TTC549 (cell line): ENCODE measurements around the gene DSTN.

Source experiments
- FAIRE-seq: peaks from 2 replicates; lab custom pipeline; 2012; peaks lifted over from hg19 to GRCh38; lab: Jason Lieb, UNC

Gene DSTN

DNA sequence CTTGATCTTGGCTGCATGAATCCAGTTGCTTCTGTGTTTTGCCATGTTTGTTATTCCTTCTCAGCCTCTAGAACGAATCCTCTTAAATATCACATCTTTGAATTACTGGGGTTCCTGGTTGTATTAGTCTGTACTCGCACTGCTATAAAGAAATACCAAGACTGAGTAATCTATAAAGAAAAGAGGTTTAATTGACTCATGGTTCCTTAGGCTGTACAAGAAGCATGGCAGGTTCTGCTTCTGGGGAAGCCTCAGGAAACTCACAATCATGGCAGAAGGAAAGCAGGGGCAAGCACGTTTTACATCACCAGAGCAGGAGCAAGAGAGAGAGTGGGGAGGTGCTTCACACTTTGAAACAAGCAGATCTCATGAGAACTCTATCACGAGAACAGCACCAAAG lies 20.7 kb upstream of the DSTN start:
- FAIRE-seq: no peak

DNA sequence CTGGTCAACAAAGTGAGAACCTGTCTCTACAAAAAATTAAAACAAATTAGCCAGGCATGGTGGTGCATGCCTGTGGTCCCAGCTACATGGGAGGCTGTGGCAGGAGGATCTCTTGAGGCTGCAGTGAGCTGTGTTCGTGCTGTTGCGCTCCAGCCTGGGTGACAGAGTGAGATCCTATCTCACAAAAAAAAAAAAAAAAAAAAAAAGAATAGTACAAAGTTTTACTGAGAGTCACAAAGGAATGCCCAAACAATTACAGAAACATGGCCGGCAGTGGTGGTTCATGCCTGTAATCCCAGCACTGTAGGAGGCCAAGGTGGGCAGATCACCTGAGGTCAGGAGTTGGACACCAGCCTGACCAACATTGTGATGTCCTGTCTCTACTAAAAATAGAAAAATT lies 14.8 kb upstream of the DSTN start:
- FAIRE-seq: no peak

DNA sequence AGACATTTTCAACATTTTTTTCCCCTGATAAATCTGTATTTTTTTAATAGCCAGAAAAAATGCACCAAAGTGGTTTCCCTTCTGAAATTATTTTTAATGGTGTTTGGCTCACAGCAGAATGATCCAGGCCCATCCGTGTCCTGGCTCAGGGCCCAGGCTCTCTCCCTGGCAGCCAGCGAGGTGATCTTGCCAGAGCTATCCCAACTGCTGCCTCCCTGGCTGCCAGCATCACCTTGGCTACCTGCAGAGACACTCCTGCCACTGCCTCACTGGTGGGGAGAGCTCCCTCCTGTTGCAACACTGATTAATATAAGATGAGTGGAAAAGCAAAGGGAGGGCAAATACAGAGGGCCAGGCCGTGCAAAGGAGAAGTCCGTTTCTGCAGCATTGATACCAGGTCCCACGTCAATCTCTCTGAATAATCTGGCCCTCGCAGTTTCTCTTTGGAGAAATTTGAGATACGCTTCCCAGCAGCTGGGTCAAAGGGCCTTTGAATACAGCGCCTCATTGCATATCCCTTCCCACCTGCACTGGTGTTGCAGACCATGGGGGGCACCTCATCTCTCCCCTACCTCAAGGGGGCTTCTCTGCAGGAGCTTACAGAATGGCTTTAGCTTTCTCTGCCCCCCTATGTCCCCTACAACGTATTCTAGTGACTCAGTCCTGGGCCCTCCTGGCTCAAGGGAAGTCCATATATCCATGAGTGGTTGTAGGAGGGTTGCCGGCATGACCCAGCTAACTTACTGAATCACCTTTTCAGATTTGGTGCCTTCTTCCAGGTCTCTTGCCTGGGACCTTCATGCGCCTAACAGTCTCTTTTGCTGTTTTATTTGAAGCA lies 12.8 kb upstream of the DSTN start:
- FAIRE-seq: no peak

DNA sequence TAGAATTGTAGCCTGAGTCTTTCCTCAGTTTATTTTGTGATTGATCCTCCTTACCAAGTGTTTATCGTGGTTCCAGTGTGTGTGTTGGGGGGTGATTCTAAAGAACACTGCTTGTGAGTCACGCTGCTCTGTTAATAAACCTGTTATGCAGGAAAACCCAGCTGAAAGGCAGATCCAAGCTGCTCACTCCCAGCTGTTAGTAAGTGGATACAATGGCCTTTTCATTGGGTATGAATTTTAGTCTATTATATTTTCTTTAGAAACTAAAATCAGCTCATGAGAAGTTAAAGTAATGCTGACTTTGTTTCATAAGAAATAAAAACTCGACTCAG lies 12.2 kb upstream of the DSTN start:
- FAIRE-seq: no peak

DNA sequence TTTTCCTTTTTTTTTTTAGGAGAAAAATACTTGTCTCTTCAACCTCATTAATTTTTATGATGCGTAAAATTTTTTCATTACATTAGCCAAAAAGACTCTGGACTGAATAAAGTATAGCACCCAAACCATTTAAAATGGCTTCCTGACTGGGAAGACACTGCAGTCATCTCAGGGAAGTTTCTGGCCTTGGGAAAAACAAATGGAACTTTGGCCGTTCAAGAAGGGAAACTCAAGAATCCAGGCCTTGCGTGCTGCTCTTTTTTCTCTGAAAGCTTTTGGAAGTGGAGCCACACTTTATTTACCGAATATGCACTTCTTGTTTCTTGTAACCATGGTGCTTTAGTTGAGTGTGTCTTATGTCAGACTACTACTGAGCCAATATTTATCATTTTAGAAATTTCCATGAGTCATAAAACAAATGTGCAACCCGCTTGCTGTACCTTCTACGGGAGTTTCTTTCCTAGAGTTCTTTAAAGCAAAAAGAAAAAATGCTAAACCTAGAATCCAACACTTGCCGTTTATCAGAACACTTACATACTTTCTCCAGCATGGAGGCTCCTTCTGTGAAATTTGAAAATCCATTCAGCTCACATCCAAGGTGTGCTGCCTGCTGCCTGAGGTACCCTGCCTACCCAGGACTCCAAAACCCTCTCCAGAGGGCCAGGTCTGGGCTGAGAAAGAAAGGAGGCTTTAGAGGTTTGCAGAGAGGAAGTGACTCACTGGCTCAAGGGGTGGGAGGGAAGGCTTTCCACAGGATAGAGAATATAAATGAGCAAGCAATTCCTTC lies 11.5 kb upstream of the DSTN start:
- no peak for FAIRE-seq

DNA sequence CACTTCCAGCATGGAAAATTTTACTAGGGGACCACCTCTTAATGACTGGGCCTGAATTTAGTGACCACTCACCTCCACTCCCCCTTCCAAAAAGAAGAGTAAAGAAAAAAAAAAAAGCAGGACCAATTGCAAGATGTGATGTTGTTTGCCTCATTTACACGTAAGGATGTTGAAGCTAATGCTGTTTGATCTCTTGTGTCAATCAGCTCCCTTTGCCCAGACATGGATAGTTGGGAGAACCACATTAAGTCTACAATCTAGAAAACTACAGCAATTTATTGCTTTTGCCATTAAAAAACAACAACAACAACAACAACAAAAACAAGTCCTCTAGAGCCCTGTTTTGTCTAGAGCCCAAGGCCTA lies 11.0 kb upstream of the DSTN start:
- no peak for FAIRE-seq

DNA sequence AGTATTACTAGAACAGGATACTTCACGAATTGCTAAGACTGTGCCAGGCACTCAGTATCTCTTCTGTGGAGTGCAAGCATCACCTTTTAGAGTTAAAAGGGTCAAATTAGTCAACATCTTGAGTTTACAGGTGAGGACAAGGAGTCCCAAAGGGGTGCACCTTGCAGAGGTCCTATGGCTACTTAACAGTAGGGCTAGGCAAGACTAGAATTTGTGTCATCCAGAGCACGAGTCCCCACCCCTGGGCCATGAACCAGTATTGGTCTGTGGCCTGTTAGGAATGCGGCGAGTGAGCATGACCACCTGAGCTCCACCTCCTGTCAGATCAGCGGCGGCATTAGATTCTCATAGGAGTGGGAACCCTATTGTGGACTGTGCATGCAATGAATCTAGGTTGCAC lies 10.5 kb upstream of the DSTN start:
- FAIRE-seq: no peak

DNA sequence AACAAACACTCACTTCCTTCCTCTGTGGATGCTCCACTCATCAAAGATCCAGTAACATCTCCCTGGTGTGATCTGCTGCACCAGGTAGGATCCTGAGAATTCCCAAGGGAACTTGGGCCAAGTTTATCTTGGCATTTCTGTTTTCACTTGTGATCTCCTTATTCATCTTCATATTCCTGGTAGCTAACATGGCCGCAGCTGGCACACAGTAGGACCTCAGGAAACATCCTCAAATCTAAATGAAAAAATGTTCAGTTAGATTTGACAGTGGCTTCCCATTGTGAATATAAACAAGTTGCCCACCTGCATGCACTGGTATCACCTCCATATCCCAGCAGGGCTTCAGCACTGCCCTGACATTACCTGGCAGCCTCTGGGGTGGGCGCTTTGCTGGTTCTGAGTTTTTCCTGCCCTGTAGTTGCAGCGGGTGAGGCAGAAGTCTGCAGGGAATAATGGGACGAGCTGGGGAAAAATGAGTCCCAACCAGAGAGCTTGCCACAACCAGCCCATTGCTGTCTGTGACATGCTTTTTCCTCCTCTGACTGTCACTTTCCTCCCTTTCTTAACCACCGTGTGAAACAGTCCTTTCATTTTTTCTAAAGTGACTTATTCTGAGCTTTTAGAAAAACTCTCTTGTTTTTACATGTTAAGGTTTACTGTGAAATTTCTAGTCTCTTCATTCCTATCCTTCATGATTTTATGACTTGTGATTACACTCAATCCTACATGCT lies 9.4 kb upstream of the DSTN start:
- FAIRE-seq: no peak

DNA sequence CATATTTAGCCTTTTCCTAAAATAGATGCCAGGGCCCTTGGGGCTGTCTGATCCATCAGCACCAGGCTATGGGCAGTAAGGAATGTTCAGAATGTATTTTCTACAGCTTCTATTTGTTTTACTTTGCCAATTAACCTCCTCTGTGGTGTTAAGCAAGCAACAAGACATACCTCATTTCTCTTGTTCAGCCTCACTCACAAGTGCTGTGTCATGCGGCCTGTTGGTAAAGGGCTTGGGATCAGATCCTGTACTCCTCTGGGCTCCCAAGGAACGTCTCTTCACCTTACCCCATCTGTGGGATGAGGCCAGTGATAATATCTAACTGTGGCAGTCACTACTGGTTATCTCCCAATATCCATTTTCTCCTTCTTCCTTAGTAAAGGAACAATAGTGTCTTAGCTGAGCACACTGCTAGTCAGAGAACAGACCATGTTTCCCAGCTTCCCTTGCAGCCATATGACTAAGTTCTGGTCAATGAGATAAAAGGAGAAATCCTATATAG lies 7.0 kb upstream of the DSTN start:
- FAIRE-seq: no peak

DNA sequence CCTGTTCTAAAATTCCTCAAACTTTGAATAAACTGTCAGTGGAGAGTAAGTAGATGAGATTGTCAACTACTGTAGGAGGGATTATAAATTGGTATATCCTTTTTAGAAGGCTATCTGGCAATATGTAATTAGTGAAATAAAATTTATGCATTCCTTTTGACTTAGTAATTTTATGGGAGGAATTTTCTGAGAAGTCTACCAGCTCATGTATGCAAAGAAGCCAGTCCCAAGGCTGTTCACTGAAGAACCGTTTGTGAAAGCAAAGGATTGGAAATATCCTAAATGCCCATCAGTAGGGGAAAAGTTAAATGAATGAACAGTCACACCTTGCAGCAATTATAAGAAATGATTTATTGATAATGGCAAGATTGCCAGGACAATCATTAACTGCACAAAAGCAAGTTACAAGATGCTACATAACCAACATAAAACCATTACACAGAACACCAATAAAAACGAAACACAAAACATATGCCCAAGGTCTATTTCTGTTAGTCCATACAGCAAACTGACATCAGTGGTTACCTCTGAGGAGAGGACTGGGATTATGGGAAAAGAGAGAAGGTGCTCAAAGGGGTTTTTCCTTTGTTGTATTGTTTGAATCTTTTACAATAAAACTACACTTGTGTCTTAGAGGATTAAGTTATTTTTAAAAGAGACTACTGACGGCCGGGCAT lies 4.6 kb upstream of the DSTN start:
- FAIRE-seq: no peak

DNA sequence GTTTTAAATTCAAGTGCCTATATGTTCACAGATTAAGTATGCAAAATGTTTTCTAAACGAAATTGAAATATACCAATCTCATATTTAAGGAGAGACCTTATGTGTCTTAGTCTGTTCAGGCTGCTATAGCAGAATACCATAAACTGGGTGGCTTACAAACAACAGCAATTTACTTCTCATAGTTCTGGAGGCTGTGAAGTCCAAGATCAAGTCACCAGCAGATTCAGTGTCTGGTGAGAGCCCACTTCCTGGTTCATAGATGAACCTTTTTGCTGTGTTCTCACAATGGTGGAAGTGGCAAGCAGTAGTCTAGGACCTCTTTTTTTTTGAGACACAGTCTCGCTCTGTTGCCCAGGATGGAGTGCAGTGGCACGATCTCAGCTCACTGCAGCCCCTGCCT lies 3.5 kb upstream of the DSTN start:
- FAIRE-seq: no peak

DNA sequence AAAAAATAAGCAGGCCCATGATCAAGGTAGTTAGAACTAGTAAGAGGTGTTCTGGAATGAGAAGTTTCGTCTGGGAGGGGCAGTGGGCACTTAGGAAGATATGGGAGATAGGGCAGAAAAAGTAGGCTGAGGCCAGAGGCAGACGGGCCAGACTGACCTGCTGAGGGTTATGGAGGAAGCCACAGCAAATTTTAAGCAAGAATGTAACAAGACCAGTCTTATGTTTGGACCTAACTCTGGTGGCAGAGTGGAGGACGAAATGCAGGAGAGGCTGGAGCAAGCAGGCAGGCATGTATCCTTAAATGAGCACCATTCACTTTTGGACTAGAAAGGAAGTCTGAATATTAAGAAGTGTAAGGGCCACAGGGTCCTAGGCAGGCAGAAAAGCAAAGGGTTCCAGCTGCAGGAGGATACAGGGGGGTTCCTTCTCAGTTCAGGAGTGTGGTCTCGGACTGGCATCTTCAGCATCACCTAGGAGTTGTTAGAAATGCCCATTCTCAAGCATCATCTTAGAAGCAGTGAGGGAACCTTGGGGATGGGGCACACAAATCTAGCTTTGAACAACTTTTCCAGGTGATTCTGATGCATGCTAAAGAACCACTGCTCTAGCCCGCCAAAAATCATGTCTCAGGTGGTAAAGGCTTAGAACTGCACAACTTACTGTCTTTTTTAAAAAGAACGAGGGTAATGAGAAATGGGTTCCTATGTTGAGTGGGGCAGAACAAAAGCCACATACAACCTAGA lies 1.7 kb upstream of the DSTN start:
- FAIRE-seq: no peak

DNA sequence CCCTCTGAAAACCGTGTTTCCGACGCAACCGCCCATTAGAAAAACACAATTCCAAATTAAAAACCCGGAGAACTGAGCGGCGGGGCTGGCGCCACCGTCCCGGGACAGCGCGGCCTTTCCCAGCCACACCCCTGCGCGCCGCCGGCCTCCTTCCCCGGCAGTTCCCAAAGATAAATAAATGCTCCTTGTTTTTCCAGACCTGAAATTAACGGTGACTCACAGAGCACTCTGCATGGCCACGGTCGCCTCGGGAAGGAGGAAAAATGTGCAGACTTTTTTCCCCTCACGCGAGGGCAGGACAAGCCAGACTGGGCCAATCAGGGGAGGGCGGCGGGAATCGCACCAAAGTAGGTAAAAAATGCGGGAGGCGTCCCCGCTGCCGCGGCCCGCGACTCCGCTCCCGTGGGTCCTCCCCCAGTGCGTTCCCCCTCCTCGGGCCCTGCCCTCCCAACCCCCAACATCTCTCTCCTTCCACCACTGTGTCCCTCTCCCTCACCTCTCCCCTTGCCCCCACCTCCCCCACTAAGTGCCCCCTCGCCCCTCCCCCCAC lies 828 bp upstream of the DSTN start:
- no peak for FAIRE-seq

DNA sequence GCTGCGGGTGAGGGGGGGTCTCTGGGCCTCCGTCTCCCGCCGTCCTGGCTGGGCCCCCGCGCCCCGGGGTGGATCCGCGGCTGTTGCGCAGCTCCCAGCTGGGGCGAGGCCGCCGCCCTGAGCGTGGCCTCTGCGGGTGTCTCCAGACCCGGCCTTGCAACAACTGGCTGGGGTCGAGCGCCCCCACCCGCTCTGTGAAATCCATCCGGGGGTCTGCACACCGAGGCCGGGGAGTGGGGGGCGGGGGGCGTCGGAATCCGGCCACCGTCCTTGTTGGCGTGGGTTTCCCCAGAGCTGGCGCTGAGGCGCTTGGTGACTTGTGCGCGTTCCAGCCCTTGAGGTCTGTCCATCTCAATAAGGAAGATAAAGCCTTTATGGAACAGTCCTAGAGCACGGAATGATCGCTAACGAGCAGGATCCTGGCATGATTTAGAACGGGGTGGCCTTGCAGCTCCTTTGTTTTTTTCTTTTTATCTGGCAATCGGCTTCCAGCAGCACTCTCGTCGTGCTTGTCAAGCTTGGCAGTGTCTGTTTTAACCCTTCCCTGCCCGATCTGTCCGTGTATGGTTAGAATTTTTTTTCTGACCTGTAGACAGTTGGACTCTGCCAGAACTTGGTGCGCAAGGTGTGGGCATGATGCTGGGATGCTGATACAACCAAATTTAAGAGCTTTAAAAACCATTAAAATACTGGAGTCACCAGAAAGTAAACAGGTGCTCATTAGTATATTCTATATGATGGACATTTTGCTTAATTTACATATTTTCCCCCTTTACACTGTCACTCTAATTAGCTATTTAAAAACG lies 675 bp downstream of the DSTN start:
- FAIRE-seq: no peak

DNA sequence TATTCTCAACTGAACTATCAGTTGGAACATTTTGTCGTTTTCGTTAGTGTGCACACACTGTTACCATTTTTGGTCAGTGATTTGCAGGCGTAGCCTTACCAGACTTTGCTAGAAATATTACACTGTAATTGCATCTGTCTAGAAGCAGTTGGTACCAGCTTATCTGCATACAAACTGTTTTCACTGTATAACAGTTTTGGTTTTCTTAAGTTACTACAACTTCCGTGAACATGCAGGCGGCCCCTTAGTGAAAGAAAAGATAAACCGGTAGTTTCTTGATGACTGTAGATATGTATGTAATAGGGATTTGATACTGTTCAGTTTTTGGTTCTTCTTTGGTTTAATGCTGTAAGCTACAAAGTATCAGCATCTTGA lies 1.3 kb downstream of the DSTN start:
- no peak for FAIRE-seq

DNA sequence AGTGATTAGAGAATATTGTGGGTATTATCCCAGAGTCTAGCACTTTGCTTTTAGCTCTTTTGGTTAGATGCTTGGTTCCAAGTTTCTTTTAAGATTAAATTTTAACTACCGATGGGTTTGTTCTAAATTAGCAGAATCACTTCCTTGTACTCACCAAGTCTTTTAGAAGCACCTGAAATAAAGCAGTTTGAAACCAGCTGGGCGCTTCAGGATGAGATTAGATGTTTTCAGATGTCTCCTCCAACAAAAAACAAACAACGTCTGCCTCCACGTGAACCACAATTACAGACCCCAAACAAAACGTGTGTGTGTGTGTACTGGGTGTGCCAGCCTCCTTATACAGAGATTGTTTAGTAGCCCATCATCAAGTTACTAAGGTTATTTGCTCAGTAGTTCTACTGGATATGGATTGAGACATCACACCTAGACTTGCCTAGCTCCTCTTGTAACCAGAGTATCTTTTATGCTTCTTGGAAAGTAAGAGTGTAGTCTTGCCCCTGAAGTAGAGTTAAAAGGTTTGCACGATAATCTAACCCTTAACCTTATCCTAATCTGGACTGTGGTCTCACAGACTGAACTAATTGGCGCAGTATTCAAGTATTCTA lies 2.3 kb downstream of the DSTN start:
- FAIRE-seq: no peak

DNA sequence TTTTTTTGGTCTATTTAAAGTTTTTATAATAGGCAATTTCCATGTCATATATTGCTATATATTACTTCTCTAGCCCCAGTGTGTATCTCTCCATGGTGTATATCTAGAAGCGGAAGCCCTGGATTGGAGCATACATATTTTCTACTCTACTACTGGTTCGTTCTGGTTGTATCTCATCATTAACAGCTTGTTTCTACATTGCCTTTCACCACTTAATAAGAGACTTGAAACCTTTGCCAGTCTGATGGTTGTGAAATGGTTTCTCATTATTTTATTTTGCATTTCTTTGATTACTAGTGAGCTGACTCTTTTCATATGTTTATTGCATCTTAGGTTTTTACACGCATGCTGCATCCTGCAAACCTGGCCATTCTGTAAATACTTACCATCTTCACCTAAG lies 3.6 kb downstream of the DSTN start:
- FAIRE-seq: no peak

DNA sequence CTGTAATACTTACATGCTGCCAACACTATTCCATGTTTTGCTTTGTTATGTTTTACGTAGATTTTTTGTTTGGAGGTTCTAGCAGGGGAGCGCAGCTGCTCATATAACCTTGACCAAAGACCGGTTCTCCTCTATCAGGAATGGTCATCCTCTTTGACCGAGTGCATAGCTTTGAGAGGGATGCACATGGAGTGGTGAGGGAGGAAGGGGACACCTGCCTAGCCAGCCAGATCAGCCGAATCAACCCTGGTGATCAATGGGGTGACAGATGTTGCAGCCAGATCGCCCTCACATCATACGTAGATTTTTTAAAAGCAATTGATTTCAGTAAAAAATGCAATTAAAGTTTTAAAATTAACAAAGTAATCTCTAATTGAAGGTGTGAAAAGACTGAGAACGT lies 6.3 kb downstream of the DSTN start:
- no peak for FAIRE-seq

DNA sequence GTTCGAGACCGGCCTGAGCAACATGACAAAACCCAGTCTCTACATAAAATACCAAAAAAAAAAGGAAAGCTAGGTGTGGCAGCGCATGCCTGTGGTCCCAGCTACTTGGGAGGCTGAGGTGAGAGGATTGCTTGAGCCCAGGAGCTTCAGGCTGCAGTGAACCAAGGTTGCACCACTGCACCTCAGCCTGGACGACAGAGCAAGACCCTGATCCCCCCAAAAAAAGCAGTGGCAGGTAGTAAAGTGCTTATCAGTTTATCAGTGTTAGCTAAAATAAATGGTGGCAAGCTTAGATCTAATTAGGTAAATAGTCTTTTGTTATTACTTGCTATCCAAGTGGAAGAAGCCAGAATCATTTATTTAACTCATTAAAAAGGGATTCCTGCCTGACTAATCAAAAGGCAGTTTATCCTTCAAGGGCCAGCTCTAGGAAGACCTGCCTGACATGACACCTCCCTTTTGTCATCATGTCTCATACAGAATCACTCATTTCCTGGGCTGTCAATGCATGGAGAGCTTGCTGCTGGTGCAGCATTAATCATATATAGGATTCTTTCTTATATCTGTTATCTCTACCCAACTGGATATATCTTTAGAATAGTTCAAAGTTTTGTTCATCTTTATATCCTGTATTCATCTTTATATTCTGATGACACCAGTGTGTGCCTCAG lies 9.6 kb downstream of the DSTN start:
- FAIRE-seq: no peak

DNA sequence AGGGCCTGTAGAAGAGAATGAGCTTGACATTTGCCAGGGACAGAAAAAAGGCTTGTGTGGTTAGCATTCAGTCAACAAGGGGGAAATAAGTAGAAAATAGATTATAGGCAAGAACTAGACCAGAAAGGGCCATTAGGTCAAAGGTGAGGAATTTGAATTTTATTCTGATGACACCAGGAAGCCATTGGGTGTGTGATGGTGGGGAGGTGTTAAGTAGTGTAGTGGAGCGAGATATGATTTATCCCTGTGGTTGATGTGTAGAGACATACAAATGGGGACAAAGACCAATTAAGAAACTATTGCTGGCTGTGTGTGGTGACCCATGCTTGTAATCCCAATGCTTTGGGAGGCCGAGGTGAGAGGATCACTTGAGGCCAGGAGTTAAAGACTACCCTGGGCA lies 11.0 kb downstream of the DSTN start:
- FAIRE-seq: no peak
